HG03442 (cell line): ENCODE results near the gene DENND6A.
"Not testable (repeated sequence)": the region's sequence is repeated elsewhere in the genome, so short reads cannot be mapped to it uniquely, and the experiment has no call there.

Experiments
- ATAC-seq: cut with Tn5 transposase; IDR thresholded peaks from one replicate; pipeline ENCODE4 v1.9.1; 2021; ENCODE audit warnings: mild to moderate bottlenecking, moderate library complexity; ENCODE audit not compliant: unreplicated experiment

DENND6A gene

GRCh38 chr3:57637391-57637790 lies 55.5 kb downstream of the DENND6A start:
- no peak for ATAC-seq

- not testable (repeated sequence) for ATAC-seq
Measured at GRCh38 chr3:57634259-57634658, 58.6 kb downstream of the DENND6A start.

- ATAC-seq, result no peak
Measured at GRCh38 chr3:57627976-57628375, 64.9 kb downstream of the DENND6A start.

DNA sequence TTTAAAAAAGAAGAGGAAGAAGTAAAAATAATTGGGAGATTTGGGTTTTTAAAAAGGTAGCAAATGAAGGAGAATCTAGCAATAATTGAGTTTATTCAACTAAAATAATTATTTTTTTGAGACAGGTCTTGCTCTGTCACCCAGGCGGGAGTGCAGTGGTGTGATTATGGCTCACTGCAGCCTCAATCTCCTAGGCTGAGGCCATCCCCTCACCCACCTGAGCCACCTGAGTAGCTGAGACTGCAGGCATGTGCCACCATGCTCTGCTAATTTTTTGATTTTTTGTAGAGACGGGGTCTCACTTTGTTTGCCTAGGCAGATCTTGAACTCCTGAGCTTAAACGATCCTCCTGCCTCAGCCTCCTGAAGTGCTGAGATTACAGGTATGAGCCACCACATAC lies 68.1 kb downstream of the DENND6A start:
- no peak for ATAC-seq

DNA sequence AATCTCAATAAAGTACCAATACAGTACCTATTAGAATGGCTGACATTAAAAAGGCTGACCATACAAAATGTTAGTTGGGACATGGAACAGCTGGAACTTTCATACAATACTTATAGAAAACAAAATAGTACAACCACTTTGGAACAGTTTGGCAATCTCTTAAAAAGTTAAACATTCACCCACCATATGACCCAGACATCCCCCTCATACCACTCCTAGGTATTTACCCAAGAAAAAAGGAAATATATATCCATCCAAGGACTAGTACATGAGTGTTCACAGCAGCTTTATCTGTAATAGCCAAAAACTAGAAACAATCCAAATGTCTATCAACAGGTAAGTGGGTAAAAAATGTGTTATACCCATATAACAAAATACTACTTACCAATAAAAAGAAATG lies 70.5 kb downstream of the DENND6A start:
- ATAC-seq, result no peak

GRCh38 chr3:57617739-57618138 lies 75.1 kb downstream of the DENND6A start:
- no peak for ATAC-seq

GRCh38 chr3:57616233-57616632 lies 76.6 kb downstream of the DENND6A start:
- ATAC-seq, result no peak

DNA sequence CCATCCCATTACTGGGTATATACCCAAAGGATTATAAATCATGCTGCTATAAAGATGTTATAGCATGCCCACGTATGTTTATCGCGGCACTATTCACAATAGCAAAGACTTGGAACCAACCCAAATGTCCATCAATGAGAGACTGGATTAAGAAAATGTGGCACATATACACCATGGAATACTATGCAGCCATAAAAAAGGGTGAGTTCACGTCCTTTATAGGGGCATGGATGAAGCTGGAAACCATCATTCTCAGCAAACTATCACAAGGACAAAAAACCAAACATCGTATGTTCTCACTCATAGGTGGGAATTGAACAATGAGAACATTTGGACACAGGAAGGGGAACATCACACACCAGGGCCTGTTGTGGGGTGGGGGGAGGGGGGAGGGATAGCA lies 81.0 kb downstream of the DENND6A start:
- not testable (repeated sequence) for ATAC-seq

GRCh38 chr3:57605683-57606082 lies 87.2 kb downstream of the DENND6A start:
- no peak for ATAC-seq

GRCh38 chr3:57604971-57605370 lies 87.9 kb downstream of the DENND6A start:
- ATAC-seq, result no peak

DNA sequence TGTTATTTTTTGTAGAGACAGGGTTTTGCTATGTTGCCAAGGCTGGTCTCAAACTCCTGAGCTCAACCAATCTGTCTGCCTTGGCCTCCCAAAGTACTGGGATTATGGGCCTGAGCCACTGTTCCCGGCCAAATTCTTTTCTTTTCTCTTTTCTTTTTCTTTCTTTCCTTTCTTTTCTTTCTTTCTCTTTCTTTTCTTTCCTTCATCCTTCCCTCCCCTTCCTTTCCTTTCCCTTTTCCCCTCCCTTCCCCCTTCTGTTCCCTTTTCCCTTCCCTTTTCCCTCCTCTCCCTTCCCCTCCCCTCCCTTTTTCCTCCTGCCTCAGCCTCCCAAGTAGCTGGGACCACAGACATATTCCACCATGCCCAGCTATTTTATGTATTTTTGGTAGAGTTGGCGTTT lies 92.7 kb downstream of the DENND6A start:
- no peak for ATAC-seq

DNA sequence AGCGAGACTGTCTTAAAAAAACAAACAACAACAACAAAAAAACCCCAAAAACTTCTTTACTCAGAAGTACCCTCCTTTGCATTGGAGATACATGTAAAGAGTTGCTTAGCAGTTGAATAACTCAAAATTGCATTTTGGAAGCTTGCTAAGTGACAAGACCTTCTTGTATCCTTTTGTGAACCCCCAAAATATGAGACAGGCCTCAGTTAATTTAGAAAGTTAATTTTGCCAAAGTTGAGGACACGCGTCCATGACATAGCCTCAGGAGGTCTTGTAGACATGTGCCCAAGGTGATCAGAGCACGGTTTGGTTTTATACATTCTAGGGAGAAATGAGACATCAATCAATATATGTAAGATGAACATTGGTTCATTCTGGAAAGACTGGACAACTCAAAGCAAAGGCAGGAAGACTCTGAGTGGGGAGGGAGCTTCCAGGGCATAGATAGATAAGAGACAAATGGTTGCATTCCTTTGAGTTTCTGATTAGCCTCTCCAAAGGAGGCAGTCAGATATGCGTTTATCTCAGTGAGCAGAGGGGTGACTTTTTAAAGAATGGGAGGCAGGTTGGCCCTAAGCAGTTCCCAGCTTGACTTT lies 94.0 kb downstream of the DENND6A start:
- ATAC-seq, result no peak

DNA sequence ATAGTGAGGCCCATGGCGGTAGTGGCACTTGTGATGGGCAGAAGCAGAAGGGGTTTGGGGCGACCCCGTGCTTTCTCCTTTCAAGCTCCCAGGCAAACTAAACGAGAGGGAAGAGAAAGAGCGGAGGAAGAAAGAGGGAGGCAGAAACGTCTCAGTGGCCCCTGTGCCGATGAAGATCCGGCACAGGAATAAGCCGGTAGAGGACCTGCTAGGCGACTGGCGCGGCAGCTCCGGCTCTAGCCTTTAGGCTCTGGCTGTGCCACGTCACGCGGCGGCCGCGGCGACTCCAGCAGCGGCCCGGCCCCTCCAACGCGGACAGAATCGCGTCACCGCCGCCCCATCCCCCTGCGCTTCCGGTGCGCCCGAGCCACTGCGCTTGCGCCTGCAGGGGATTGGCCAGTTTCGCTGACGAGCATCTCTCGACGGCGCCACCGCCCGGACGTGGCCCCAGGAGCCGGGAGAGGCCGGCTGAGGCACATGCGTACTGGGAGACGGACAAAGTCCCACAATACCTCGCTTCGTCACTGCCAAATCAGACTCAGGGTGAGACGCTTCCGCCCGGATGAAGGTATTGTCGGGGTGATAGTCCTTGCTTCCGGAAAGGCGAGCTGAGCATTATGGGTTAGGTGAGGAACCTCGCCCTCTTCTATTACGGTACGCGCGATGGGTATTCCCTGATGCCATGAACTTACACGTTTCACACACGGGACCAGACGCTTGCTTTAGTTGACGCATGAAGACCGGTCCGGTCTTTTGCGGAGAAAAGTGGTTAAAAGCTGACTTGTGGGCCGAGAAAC lies 95.6 kb downstream of the DENND6A start, which contains the start of gene ARF4:
Gene ARF4 (minus strand): TSS at position 218 of the 797 bp plus-strand sequence. CDS start 204 bp downstream, at position 14.
- ATAC-seq, result peak; percentile 92

- no peak for ATAC-seq
Measured at GRCh38 chr3:57596495-57597126, 96.3 kb downstream of the DENND6A start.

DNA sequence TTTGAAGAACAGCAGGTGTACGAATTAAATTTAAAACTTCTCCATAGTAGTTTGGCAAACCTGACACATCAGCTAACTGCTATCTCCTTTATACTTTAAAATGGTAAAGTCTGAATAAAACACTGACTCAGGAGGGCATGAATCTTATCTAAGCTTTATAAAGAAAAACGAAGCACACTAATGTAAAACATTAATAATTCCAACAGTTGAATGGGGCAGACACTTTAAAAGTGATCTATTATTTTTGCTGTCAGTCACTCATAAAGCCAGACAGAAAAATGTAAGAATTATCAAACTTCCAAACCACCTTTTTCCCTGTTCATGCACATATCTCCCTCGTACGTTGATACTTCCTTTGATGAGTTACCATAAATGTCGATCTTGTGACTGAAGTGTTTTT lies 98.3 kb downstream of the DENND6A start:
- no peak for ATAC-seq

GRCh38 chr3:57594144-57594543 lies 98.7 kb downstream of the DENND6A start:
- no peak for ATAC-seq

DNA sequence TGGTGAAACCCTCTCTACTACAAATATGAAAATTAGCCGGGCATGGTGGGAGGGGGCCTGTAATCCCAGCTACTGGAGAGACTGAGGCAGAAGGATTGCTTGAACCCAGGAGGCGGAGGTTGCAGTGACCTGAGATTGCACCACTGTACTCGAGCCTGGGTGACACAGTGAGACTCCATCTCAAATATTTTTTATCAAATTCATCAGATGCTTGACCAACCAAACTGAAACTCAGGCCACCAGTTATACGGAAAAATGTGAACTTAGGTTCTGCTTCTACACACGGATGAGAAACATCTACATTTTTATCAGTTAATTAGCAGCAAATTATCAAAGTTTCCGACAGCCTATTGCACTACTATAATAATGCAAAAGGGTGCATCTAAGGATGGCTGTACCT lies 100.6 kb downstream of the DENND6A start:
- ATAC-seq, result no peak

- ATAC-seq, result no peak
Measured at GRCh38 chr3:57587905-57588304, 105.0 kb downstream of the DENND6A start.

DNA sequence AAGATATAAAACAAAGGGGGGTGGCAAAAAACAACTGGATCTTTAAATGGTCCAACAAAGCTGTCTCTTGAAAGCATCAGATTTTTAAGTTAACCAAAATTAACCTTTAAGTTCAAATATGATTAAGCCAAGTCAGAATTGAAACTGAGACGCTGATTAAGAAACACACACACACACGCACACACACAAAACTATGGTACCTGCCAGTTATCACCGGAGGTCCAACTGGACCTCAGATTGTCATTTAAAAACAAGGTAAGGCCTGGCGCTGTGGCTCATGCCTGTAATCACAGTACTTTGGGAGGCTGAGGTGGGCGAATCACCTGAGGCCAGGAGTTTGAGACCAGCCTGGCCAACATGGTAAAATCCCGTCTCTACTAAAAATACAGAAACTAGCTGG lies 106.1 kb downstream of the DENND6A start:
- no peak for ATAC-seq

GRCh38 chr3:57583544-57583943 lies 109.3 kb downstream of the DENND6A start:
- no peak for ATAC-seq

GRCh38 chr3:57582474-57583168 lies 110.3 kb downstream of the DENND6A start:
- ATAC-seq, result no peak
